Activated CD4-positive, alpha-beta T cell treated with anti-CD3 and anti-CD28 coated beads, Interleukin-2, amount 10 ng/mL, durations not matched to agents 7 days and 5 days (primary cell): Measurements from ENCODE around the gene RTKN. TPM values are rescaled to one million over a fixed set of nuclear protein-coding genes. Genes with fewer than 3 reads are reported as not detected.

ENCODE experiments used
- CTCF ChIA-PET: fragments of 350-600 bp; sonication (Branson Sonifier 250); formaldehyde crosslinking; loops from one replicate; lab custom pipeline; 2021; ENCODE audit warnings: antibody characterized with exemption; lab: Charles Lee
- POLR2A ChIA-PET: fragments of 350-600 bp; sonication (Branson Sonifier 250); formaldehyde crosslinking; loops from one replicate; lab custom pipeline; 2021; ENCODE audit warnings: antibody characterized with exemption; lab: Charles Lee
- DNase-seq: peaks from one replicate; pipeline ENCODE4 v3.0.0-alpha.2; 2020
- H3K27ac Mint-ChIP-seq: one replicate; pipeline ENCODE4 v1.8.0; 2021; ENCODE audit warnings: mild to moderate bottlenecking, moderate library complexity, mixed read lengths
- H3K27me3 Mint-ChIP-seq: one replicate; pipeline ENCODE4 v1.8.0; 2021; ENCODE audit warnings: mixed read lengths
- H3K36me3 Mint-ChIP-seq: one replicate; pipeline ENCODE4 v1.8.0; 2021; ENCODE audit warnings: low read depth, mixed read lengths
- H3K4me1 Mint-ChIP-seq: one replicate; pipeline ENCODE4 v1.8.0; 2021; ENCODE audit warnings: mixed read lengths
- H3K4me3 Mint-ChIP-seq: one replicate; pipeline ENCODE4 v1.8.0; 2021; ENCODE audit warnings: mild to moderate bottlenecking, moderate library complexity, mixed read lengths
- H3K9me3 Mint-ChIP-seq: one replicate; pipeline ENCODE4 v1.8.0; 2021; ENCODE audit warnings: mixed read lengths
- total RNA-seq, 2 experiments: library from RNA; stranded (reverse); gene quantifications; one replicate each; pipeline ENCODE4 v1.2.3, GENCODE V29; 2021

RTKN gene
- total RNA-seq, 2 experiments from 2014 or later: 0.62 to 0.82 TPM

- no peak overlapping the region for H3K4me3 Mint-ChIP-seq
- no peaks in the 10 kb centered on the region for H3K9me3 Mint-ChIP-seq
These were observed 45.6 kb downstream of the RTKN start for GRCh38 chr2:74396149-74396548.

DNA sequence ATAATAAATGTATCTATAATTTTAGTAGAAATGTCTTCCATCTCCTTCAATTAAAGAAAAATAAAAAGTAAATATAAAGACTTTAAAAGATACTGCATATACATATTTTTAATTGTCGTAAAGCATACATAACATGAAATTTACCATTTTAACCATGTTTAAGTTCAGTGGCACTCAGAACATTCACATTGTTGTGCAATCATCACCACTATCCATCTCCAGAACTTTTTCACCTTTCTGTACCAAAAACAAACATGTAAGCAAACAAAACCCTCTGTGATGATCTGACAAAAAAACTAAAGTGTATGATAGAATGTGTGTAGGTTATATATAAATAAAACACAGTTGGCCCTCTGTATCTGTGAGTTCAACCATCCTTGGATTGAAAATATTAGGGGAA lies 48.2 kb downstream of the RTKN start:
- H3K27ac Mint-ChIP-seq: no peak overlapping the region
- POLR2A ChIA-PET: no interaction called here
- H3K4me3 Mint-ChIP-seq: no peak overlapping the region
- H3K27me3 Mint-ChIP-seq: peaks cover 8% of the 10 kb centered on the region
- DNase-seq: no peak
- CTCF ChIA-PET: no interaction called here
- no peaks in the 10 kb centered on the region for H3K36me3 Mint-ChIP-seq
- no peaks in the 10 kb centered on the region for H3K9me3 Mint-ChIP-seq
- H3K4me1 Mint-ChIP-seq: peaks cover 9% of the 10 kb centered on the region

More at GRCh38 chr2:74396149-74396548, 45.6 kb downstream of the RTKN start:
- Mint-ChIP-seq H3K27ac (no peak overlapping the region), H3K27me3 (peaks cover 8% of the 10 kb centered on the region), H3K4me1 (peaks cover 13% of the 10 kb centered on the region), H3K36me3 (no peaks in the 10 kb centered on the region)
- DNase-seq: no peak
- POLR2A ChIA-PET: no interaction called here
- CTCF ChIA-PET: interaction anchor here (0.6 kb wide), 1 partner anchor 459 kb away, joined by 5 read pairs; no protein-coding TSS in a partner anchor

GRCh38 chr2:74392449-74392743 lies 49.3 kb downstream of the RTKN start:
- ChIA-PET POLR2A (interaction anchor here (0.5 kb wide), 1 partner anchor 146 kb away, joined by 3 read pairs; no protein-coding TSS in a partner anchor), CTCF (interaction anchor here (0.6 to 2.7 kb wide), 11 partner anchors 7 to 277 kb away, joined by 3 to 13 read pairs (median 4); partner anchors contain the start of genes DCTN1 and TTC31)
- Mint-ChIP-seq H3K9me3 (no peaks in the 10 kb centered on the region), H3K27ac (peak overlapping the region; percentile 81), H3K4me1 (peaks cover 9% of the 10 kb centered on the region), H3K36me3 (no peaks in the 10 kb centered on the region), H3K27me3 (peaks cover 8% of the 10 kb centered on the region), H3K4me3 (peak overlapping the region; percentile 92)
- no peak for DNase-seq

GRCh38 chr2:74391580-74392448 lies 49.9 kb downstream of the RTKN start:
- ChIA-PET CTCF (interaction anchor here (0.5 to 2.7 kb wide), 24 partner anchors 8 to 564 kb away, joined by 3 to 13 read pairs (median 4); partner anchors contain the start of genes AUP1, C2orf81, DCTN1 and HTRA2), POLR2A (interaction anchor here (0.5 to 0.7 kb wide), 4 partner anchors 11 to 147 kb away, joined by 3 to 5 read pairs (median 4); partner anchors contain the start of genes AUP1 and HTRA2)
- Mint-ChIP-seq H3K27ac (peak overlapping the region; percentile 99), H3K27me3 (peaks cover 8% of the 10 kb centered on the region), H3K9me3 (no peaks in the 10 kb centered on the region), H3K4me3 (peak overlapping the region; percentile 92), H3K36me3 (no peaks in the 10 kb centered on the region), H3K4me1 (peaks cover 9% of the 10 kb centered on the region)
- peak; percentile 97 for DNase-seq

DNA sequence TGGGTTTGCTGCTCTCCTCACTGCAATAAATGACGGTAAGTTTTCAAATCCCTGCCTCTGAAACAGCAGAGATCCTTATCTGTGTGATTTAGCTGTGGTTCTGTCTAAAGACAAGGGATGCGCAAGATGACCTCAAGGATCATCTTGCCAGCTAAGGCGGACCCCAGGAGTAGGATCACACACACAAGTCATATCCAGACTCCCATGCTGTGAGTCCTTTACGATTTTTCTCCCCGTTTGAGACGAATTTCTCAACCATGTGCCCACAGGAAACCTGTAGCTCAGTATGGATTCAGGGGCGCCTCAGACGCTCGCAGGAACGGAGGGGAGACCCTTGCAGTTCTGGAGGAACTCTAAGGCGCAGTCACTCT lies 50.5 kb downstream of the RTKN start:
- ChIA-PET CTCF (interaction anchor here (0.5 to 2.7 kb wide), 23 partner anchors 9 to 563 kb away, joined by 3 to 13 read pairs (median 4); partner anchors contain the start of genes AUP1, C2orf81, DCTN1 and HTRA2), POLR2A (interaction anchor here (0.5 to 0.7 kb wide), 3 partner anchors 11 to 138 kb away, joined by 3 to 5 read pairs (median 4); partner anchors contain the start of genes AUP1 and HTRA2)
- H3K9me3 Mint-ChIP-seq: no peaks in the 10 kb centered on the region
- H3K4me3 Mint-ChIP-seq: peak overlapping the region; percentile 92
- DNase-seq: peak; percentile 13
- H3K4me1 Mint-ChIP-seq: peaks cover 9% of the 10 kb centered on the region
- H3K36me3 Mint-ChIP-seq: no peaks in the 10 kb centered on the region
- peaks cover 8% of the 10 kb centered on the region for H3K27me3 Mint-ChIP-seq
- peak overlapping the region; percentile 99 for H3K27ac Mint-ChIP-seq

GRCh38 chr2:74390606-74391005 lies 51.1 kb downstream of the RTKN start:
- H3K27ac Mint-ChIP-seq: peak overlapping the region; percentile 32
- ChIA-PET POLR2A (interaction anchor here (0.7 kb wide), 1 partner anchor 139 kb away, joined by 5 read pairs; the partner anchor contains the start of genes AUP1 and HTRA2), CTCF (interaction anchor here (0.6 to 2.7 kb wide), 13 partner anchors 8 to 563 kb away, joined by 3 to 13 read pairs (median 6); partner anchors contain the start of genes C2orf81, DCTN1, INO80B and TTC31)
- H3K4me1 Mint-ChIP-seq: peaks cover 9% of the 10 kb centered on the region
- peaks cover 8% of the 10 kb centered on the region for H3K27me3 Mint-ChIP-seq
- DNase-seq: no peak
- H3K36me3 Mint-ChIP-seq: no peaks in the 10 kb centered on the region
- H3K4me3 Mint-ChIP-seq: peak overlapping the region; percentile 92
- no peaks in the 10 kb centered on the region for H3K9me3 Mint-ChIP-seq

GRCh38 chr2:74387346-74387745 lies 54.4 kb downstream of the RTKN start:
- H3K27me3 Mint-ChIP-seq: no peaks in the 10 kb centered on the region
- H3K4me3 Mint-ChIP-seq: no peak overlapping the region
- ChIA-PET POLR2A (no interaction called here), CTCF (interaction anchor here (1.1 kb wide), 1 partner anchor 21 kb away, joined by 5 read pairs; no protein-coding TSS in a partner anchor)
- peaks cover 1% of the 10 kb centered on the region for H3K36me3 Mint-ChIP-seq
- H3K9me3 Mint-ChIP-seq: no peaks in the 10 kb centered on the region
- H3K27ac Mint-ChIP-seq: no peak overlapping the region
- DNase-seq: no peak
- H3K4me1 Mint-ChIP-seq: peaks cover 6% of the 10 kb centered on the region

DNA sequence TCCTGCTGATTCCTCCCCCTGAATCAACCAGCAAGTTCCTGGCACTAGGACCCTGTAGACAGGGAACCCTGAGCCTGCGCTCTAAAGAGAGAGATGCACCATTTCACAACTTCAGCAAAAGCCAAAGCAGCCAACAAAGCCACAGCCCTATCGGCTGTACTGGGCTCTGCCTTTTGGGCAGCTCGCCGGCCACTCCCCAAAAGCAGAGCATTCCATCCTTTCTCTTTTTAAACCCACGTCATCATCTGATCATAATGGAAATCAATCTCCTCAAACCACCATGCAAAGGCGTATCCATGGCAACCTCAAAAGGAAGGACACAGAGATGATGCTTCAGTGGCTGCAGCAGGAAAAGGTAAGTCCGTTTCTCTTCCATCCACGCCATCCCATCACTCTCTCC lies 56.3 kb downstream of the RTKN start:
- DNase-seq: no peak
- no peak overlapping the region for H3K27ac Mint-ChIP-seq
- no peaks in the 10 kb centered on the region for H3K9me3 Mint-ChIP-seq
- CTCF ChIA-PET: no interaction called here
- H3K4me1 Mint-ChIP-seq: peaks cover 10% of the 10 kb centered on the region
- no peaks in the 10 kb centered on the region for H3K27me3 Mint-ChIP-seq
- H3K36me3 Mint-ChIP-seq: peaks cover 8% of the 10 kb centered on the region
- no peak overlapping the region for H3K4me3 Mint-ChIP-seq
- POLR2A ChIA-PET: no interaction called here

DNA sequence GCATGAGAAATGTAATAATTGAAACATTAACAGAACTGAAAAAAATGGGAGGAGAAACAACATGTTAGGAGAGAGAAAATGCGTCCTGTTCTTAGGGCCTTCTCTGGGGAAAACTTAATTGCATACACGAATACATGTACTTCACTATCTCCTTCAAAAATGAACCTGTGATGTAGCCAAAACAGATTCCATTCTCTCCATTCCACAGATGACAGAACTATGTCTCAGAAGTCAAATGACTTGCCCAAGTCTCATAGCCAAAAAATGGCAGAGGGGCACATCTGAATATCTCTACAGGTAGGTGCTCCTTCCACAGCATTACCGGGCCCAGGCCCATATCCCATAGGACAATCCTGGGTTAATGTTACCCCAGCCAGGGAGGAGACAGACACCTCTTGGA lies 57.7 kb downstream of the RTKN start:
- H3K27me3 Mint-ChIP-seq: no peaks in the 10 kb centered on the region
- no peaks in the 10 kb centered on the region for H3K9me3 Mint-ChIP-seq
- H3K36me3 Mint-ChIP-seq: peaks cover 8% of the 10 kb centered on the region
- DNase-seq: no peak
- CTCF ChIA-PET: no interaction called here
- H3K4me1 Mint-ChIP-seq: peaks cover 20% of the 10 kb centered on the region
- POLR2A ChIA-PET: no interaction called here
- no peak overlapping the region for H3K27ac Mint-ChIP-seq
- no peak overlapping the region for H3K4me3 Mint-ChIP-seq

- ChIA-PET POLR2A (no interaction called here), CTCF (interaction anchor here (0.7 to 2.5 kb wide), 3 partner anchors 8 to 112 kb away, joined by 3 to 13 read pairs (median 3); no protein-coding TSS in a partner anchor)
- Mint-ChIP-seq H3K4me3 (no peak overlapping the region), H3K27me3 (no peaks in the 10 kb centered on the region), H3K36me3 (peaks cover 10% of the 10 kb centered on the region), H3K27ac (no peak overlapping the region), H3K4me1 (peaks cover 25% of the 10 kb centered on the region), H3K9me3 (no peaks in the 10 kb centered on the region)
- no peak for DNase-seq
These were observed 58.5 kb downstream of the RTKN start for GRCh38 chr2:74383254-74383653.

DNA sequence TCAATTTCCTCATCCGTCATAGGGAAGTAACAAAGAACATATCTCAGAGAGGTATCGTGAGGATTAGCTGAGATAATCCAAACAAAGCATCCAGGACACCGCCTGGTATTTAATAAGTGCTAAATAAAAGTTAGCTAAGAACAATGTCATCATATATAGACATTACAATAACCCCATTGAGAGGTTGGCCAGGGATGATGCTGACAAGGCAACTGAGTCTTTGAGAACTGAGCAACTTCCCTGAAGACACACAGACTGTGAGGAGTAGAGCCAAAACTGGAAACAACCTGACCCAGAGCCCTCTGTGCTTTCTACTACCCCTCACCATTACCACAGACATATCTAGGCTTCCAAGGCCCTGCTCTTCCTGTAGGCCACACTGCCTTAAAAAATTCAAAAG lies 60.0 kb downstream of the RTKN start:
- ChIA-PET CTCF (interaction anchor here (1.0 to 2.5 kb wide), 3 partner anchors 10 to 31 kb away, joined by 3 to 13 read pairs (median 3); no protein-coding TSS in a partner anchor), POLR2A (no interaction called here)
- H3K36me3 Mint-ChIP-seq: peaks cover 21% of the 10 kb centered on the region
- no peak for DNase-seq
- no peaks in the 10 kb centered on the region for H3K27me3 Mint-ChIP-seq
- no peak overlapping the region for H3K27ac Mint-ChIP-seq
- H3K4me1 Mint-ChIP-seq: peaks cover 25% of the 10 kb centered on the region
- H3K4me3 Mint-ChIP-seq: no peak overlapping the region
- no peaks in the 10 kb centered on the region for H3K9me3 Mint-ChIP-seq

DNA sequence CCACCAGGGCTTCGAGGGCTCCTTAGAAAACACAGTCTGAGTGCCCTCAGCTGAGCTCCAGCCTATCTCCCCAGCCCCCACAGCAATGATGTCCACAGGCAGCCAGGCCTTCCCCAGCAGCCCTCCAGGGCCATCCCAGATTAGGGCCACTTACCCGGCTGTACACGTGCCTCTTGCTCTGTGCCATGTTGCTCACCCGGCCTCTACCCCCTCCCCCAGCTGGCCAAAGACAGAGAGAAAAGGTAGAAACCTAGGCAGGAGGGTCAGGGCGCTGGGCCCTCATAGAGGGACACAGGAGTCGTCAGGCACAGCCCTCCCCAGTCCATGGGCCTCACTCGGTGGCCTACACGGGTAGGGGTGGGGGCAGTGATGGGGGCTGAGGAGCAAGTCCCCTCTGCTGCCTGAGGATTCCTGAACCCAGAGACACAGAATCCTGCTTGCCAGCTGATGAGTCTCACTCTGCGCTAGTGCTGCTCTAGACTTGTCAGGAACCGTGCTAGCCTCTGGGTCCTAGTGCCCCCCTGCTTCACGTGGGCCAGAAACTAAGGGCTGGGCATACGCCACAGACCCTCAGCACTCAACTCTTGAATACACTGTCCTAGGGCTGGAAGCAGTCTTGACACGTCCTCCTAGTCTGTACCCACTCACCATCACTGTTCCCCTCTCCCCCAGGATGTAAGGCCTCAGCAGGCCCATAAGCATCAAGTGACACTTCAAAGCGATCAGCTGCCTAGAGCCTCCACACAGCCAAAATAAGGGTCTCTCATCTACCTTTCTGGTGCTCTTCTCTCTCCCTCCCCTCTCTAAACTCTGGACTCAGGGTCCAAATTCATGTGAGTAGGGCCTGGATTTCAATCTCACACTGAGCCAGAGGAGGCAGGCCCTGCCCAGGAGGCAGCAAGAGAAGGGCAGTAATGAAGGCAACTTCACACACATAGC lies 61.6 kb downstream of the RTKN start, which contains the start of gene DCTN1:
DCTN1 (minus strand) TSS at position 461 of the 939 bp plus-strand sequence; CDS start at position 187, 274 bp downstream.
- Mint-ChIP-seq H3K9me3 (no peaks in the 10 kb centered on the region), H3K36me3 (peaks cover 21% of the 10 kb centered on the region), H3K4me3 (no peak within 1 kb of the TSS), H3K4me1 (peaks cover 30% of the 10 kb centered on the region), H3K27ac (no peak within 1 kb of the TSS), H3K27me3 (no peaks in the 10 kb centered on the region)
- peak; percentile 31 for DNase-seq
- CTCF ChIA-PET: interaction anchor here (0.6 to 2.4 kb wide), 3 partner anchors 11 to 170 kb away, joined by 3 to 9 read pairs (median 3); no protein-coding TSS in a partner anchor
- POLR2A ChIA-PET: interaction anchor here (0.6 kb wide), 1 partner anchor 12 kb away, joined by 3 read pairs; no protein-coding TSS in a partner anchor
